C1 segment of cervical spinal cord (tissue), 14 donors: ENCODE data around the gene EPN1.

Experiments
- DNase-seq, 14 donors: peaks; one replicate each; lab custom pipeline; 2025; lab: John Stamatoyannopoulos, UW

Gene EPN1

DNA sequence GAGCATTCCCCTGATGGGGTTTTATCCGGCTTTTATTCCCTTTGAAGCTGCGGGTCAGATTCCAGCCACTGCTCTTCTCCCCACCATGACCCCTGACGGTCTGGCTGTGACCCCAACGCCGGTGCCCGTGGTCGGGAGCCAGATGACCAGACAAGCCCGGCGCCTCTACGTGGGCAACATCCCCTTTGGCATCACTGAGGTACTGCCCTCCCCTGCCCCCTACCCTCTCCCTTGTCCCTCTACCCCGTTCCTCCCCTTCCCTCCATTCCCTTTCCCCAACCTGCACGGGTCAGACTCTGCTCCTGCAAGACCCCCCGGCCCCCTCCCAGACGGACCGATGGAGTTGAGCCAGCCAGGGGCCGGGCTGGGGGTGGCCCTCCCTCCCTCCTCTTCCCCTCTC, 14.0 kb upstream of the EPN1 start:
- DNase-seq, result no peak

- DNase-seq, result no peak
Measured at GRCh38 chr19:55661826-55662225, 13.2 kb upstream of the EPN1 start.

- no peak for DNase-seq
Measured at GRCh38 chr19:55663846-55664536, 11.0 kb upstream of the EPN1 start.

DNA sequence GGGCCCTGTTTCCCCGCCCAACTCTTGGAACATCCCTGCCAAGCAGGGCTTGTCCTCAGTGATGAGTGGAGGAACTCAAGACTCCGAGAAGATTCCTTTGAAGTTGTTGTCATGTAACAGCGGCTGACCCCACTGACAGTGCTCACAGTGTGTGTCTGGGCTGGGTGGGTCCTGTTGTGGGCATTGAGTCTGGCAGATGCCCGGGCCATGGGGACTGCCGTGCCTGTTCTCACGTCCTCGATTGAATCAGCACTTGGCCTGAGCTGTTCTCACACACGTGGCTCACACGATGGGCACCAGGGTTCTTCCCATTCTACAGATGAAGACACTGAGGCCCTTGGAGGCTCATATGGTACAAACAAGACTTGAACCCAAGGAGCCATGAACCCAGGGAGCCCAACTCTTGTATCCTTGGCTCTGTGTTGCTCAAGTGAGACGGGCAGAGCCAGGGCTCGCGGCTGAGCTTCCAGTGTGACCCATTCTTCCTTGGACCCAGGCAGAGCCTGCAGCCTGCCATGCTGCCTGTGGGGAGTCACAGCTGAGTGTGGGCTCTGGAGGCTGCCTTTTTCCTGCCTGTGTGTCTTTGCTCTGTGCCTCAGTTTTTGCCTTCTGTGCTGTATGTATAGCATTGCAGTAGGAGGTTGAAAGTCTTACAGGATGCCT, 8.6 kb upstream of the EPN1 start:
- DNase-seq, result no peak

DNA sequence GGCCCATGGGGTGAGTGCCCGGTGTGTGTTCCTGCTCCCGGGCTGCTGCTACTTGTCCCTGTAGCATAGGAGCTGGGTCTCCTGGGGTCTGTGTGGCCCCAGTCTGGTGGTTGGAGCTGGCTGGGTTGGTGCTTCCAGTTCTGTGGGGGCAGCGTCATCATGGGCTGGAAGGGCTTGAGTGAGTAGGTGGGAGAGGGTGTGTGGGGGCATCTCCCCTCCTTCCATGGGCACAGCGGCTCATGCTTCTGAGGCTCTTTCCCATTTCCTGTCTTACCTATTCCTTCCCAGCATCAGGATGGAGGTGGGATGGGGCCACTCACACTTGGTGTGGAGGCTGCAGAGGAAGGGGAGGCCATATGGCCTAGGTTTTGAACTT, 8.0 kb upstream of the EPN1 start:
- no peak for DNase-seq

- DNase-seq, result no peak
Measured at GRCh38 chr19:55667511-55667910, 7.5 kb upstream of the EPN1 start.

GRCh38 chr19:55667958-55668357, 7.1 kb upstream of the EPN1 start:
- no peak for DNase-seq

DNA sequence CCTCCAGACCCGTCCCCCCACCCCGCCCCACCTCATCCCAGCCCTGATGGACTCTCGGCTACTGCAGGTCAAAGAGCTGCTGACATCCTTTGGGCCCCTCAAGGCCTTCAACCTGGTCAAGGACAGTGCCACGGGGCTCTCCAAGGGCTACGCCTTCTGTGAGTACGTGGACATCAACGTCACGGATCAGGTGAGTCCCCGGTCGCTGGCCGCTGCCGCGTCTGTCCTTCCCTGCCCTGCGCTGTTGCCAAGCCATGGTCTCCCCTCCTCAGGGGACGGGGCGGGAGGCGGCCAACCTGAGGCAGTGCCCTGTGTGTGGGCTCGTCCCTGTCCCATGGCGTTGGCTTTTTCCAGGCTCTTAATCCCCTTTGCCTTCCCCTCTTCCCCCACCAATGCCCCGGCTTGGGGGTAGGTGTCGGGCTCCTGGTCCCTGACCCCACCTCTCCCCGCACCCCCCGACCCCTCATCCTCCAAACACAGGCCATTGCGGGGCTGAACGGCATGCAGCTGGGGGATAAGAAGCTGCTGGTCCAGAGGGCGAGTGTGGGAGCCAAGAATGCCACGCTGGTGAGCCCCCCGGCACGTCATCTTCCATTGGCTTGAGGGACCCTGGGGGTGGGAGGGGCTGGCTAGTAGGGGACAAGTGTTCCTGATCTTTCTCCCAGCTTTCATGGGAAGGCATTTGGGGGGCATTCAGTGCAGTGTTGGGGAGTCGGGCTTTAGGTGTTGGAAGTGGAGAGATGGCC, 6.2 kb upstream of the EPN1 start:
- DNase-seq, result no peak

GRCh38 chr19:55669418-55670279, 5.4 kb upstream of the EPN1 start:
- no peak for DNase-seq

- DNase-seq, result peak in 8 of 14 donors; percentile 2 to 46 (median 12)
Measured at GRCh38 chr19:55670280-55671053, 4.6 kb upstream of the EPN1 start.

DNA sequence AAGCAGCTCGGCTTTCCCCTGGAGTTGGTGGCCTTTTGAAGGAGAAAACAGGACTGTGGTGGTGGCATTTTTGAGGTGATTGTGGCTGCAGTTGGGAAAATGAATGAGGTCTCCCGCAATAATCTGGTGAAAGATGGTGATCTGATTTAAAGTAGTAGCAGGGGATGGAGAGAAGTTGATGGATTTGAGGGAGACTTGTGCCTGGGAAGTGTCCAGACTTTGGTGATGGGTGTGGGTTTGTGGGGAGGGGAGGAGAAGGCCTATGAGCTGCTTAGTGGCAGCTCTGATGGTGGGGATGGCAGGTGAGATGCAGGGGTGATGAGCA, 4.0 kb upstream of the EPN1 start:
- no peak for DNase-seq

GRCh38 chr19:55672418-55672817, 2.6 kb upstream of the EPN1 start:
- no peak for DNase-seq

GRCh38 chr19:55673465-55673864, 1.6 kb upstream of the EPN1 start:
- no peak for DNase-seq

DNA sequence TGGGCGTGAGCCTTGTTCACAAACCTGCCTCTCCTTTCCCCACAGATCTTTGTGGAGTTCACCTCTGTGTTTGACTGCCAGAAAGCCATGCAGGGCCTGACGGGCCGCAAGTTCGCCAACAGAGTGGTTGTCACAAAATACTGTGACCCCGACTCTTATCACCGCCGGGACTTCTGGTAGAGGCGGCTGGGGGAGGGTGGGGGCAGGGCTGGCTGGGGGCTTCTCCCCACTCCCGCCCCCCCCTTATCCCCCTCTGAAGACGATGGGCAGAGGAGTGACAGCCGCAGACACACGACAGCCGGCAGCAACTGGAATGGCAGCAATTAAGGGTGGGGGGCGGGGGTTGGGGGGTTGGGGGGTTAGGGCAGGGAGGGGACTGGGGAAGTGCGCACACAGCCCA, 1.1 kb upstream of the EPN1 start:
- no peak for DNase-seq

DNA sequence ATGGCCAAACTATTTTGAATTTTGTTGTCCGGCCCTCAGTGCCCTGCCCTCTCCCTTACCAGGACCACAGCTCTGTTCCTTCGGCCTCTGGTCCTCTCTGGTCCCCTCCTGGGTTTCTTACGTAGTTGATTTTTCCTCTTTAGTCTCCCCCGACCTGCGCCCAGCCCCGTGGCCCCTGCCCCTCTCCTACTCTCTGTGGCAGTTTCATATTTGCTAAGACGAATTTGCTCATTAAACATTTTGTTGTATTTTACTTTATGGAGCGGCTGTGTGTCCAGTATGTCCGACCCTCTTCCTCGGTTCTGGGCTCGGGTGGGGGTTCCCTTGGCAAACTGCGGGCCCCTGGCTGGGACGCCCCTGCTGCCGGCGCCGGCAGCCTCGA, 576 bp upstream of the EPN1 start:
- DNase-seq, result no peak

GRCh38 chr19:55675661-55676354, 782 bp downstream of the EPN1 start:
- no peak for DNase-seq

- DNase-seq, result no peak
Measured at GRCh38 chr19:55676383-55676782, 1.4 kb downstream of the EPN1 start.

GRCh38 chr19:55676889-55677505, 2.0 kb downstream of the EPN1 start:
- no peak for DNase-seq

GRCh38 chr19:55677572-55678028, 2.6 kb downstream of the EPN1 start:
- DNase-seq, result no peak

DNA sequence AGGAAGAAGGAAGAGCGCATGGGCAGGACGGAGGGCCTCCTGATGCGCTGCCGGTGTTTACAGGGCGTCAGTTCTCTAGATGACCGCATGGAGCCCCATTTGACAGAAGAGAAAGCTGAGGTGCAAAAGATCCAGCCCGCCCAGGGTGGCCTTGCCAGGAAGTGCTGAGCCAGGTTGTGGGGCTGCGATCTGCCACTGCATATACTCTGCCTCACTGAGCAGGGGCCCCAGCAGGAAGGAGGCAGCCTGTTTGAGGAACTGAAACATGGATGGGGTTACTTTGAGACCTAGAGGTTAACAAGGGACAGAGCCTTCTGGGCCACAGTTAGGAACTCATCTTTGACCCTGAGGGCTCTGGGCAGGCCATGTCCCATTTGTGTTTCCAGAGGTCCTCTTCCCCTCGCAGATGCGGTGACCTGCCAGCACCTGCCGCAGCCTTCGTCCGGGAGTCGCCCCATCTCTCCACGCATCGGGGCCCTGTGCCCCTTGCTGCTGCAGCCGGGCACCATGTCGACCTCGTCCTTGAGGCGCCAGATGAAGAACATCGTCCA, 3.2 kb downstream of the EPN1 start:
- DNase-seq, result peak in 7 of 14 donors; percentile 3 to 44 (median 25)
